ENCODE results near the gene RETNLB. TPM values are rescaled to one million over a fixed set of nuclear protein-coding genes. Genes with fewer than 3 reads are reported as not detected.

RETNLB gene
- total and polyA plus RNA-seq, 2 of the 13 experiments (the other 11 are each of a cell fraction or from before 2014, with no cell fraction given), result not detected

Small RNA genes lying within 50 kb of the gene (small RNA-seq; reads per million reads assigned to genes)
- 0 reads per million in 3 experiments for gene AC092185.1 (ENCODE audit: insufficient read depth in 2 of 3, insufficient read length in 3 of 3, low read depth in 2 of 3, low replicate concordance in 1 of 3)

Other genes starting within 250 kb of the RETNLB start
- gene MYH15, start 246.8 kb downstream of the RETNLB start, total RNA-seq (2016; rRNA removed; fragmentation: Illumina TruSeq; extraction: Trizol), result 0.09 TPM in 1 of 2 replicates, not detected in the other
- 0.01 and 0.03 TPM in 2 replicates for gene MYH15, start 246.8 kb downstream of the RETNLB start, polyA plus RNA-seq (2011; rRNA removed)
- gene CIP2A, start 168.0 kb downstream of the RETNLB start, total RNA-seq (2016; rRNA removed; fragmentation: Illumina TruSeq; extraction: Trizol), result 36.9 and 54.1 TPM in 2 replicates
- 4.7 and 7.8 TPM in 2 replicates for gene CIP2A, start 168.0 kb downstream of the RETNLB start, polyA plus RNA-seq (2011; rRNA removed)
- 17.1 and 17.3 TPM in 2 replicates for gene DZIP3, start 167.7 kb downstream of the RETNLB start, total RNA-seq (2016; rRNA removed; fragmentation: Illumina TruSeq; extraction: Trizol)
- gene DZIP3, start 167.7 kb downstream of the RETNLB start, polyA plus RNA-seq (2011; rRNA removed), result 8.1 and 11.3 TPM in 2 replicates
- gene TRAT1, start 65.4 kb upstream of the RETNLB start, total RNA-seq (2016; rRNA removed; fragmentation: Illumina TruSeq; extraction: Trizol), result not detected in 2 replicates
- not detected in 2 replicates for gene TRAT1, start 65.4 kb upstream of the RETNLB start, polyA plus RNA-seq (2011; rRNA removed)
- gene GUCA1C, start 196.5 kb upstream of the RETNLB start, total RNA-seq (2016; rRNA removed; fragmentation: Illumina TruSeq; extraction: Trizol), result not detected in 2 replicates
- gene GUCA1C, start 196.5 kb upstream of the RETNLB start, polyA plus RNA-seq (2011; rRNA removed), result not detected in 2 replicates

All from HepG2 (cell line).